Mesodermal cell (in vitro differentiated cells): ENCODE measurements around the gene TLK2.
"Not testable (repeated sequence)": the region's sequence is repeated elsewhere in the genome, so short reads cannot be mapped to it uniquely, and the experiment has no call there.

ENCODE experiments used
- H3K27ac ChIP-seq: 2 replicates; pipeline ENCODE4 v1.7.0; 2013; ENCODE audit warnings: mild to moderate bottlenecking, low read depth, low read length, moderate library complexity; ENCODE audit not compliant: severe bottlenecking
- H3K36me3 ChIP-seq: 2 replicates; pipeline ENCODE4 v1.7.1; 2013; ENCODE audit warnings: mild to moderate bottlenecking, low read length, moderate library complexity; ENCODE audit not compliant: control insufficient read depth, insufficient read depth
- H3K4me1 ChIP-seq: one replicate; pipeline ENCODE4 v1.7.1; 2013; ENCODE audit warnings: mild to moderate bottlenecking, low read length; ENCODE audit not compliant: insufficient read depth, control insufficient read depth, poor library complexity, severe bottlenecking
- H3K4me3 ChIP-seq: 2 replicates; pipeline ENCODE4 v1.7.0; 2013; ENCODE audit warnings: low read length, control low read depth, mild to moderate bottlenecking; ENCODE audit not compliant: insufficient read depth, poor library complexity, severe bottlenecking; ENCODE audit errors: extremely low read depth
- H3K9me3 ChIP-seq: 2 replicates; pipeline ENCODE4 v1.7.1; 2013; ENCODE audit warnings: mild to moderate bottlenecking, low read length, moderate library complexity; ENCODE audit not compliant: control insufficient read depth
- WGBS, 2 experiments: methylation state at CpG; one replicate each; pipeline ENCODE4 v1.1.5; 2013; ENCODE audit warnings: missing lambda C conversion rate in 2 of 2; ENCODE audit not compliant: insufficient coverage in 2 of 2; 5-methylcytosine and 5-hydroxymethylcytosine counted together

TLK2 gene

GRCh38 chr17:62560971-62561370 is 82.3 kb downstream of the TLK2 start:
- peaks cover 59% of the 10 kb centered on the region for H3K36me3 ChIP-seq

GRCh38 chr17:62562656-62563055 is 84.0 kb downstream of the TLK2 start:
- H3K27ac ChIP-seq, result no peak overlapping the region
- no peaks in the 10 kb centered on the region for H3K9me3 ChIP-seq
- no peak overlapping the region for H3K4me3 ChIP-seq
- peaks cover 70% of the 10 kb centered on the region for H3K36me3 ChIP-seq
- H3K4me1 ChIP-seq, result peaks cover 4% of the 10 kb centered on the region
- 71 to 83% methylated on average over 1 of the region's 1 CpG for WGBS, 2 experiments

More at GRCh38 chr17:62560971-62561370, 82.3 kb downstream of the TLK2 start:
- H3K4me1 ChIP-seq, H3K4me3 ChIP-seq, H3K9me3 ChIP-seq, H3K27ac ChIP-seq: not testable (repeated sequence)
- WGBS, 2 experiments, result no CpG with 5 or more reads among the region's 2 CpGs

GRCh38 chr17:62565817-62566216 is 87.2 kb downstream of the TLK2 start:
- WGBS, 2 experiments, result no CpG with 5 or more reads among the region's 1 CpG

GRCh38 chr17:62566996-62567578 is 88.5 kb downstream of the TLK2 start:
- WGBS, 2 experiments, result 100% methylated on average over 1 of the region's 4 CpGs; no CpG with 5 or more reads in 1 of the 2 experiments
- Histone ChIP-seq H3K36me3 (peaks cover 77% of the 10 kb centered on the region), H3K9me3 (no peaks in the 10 kb centered on the region), H3K4me3 (no peak overlapping the region), H3K27ac (no peak overlapping the region), H3K4me1 (peaks cover 2% of the 10 kb centered on the region)

More at GRCh38 chr17:62565817-62566216, 87.2 kb downstream of the TLK2 start:
- Histone ChIP-seq H3K4me3 (no peak overlapping the region), H3K9me3 (no peaks in the 10 kb centered on the region), H3K4me1 (peaks cover 2% of the 10 kb centered on the region), H3K36me3 (peaks cover 83% of the 10 kb centered on the region), H3K27ac (no peak overlapping the region)

GRCh38 chr17:62572488-62572887 is 93.9 kb downstream of the TLK2 start:
- H3K36me3 ChIP-seq, result peaks cover 66% of the 10 kb centered on the region
- H3K4me3 ChIP-seq, result no peak overlapping the region
- 87% methylated on average over 3 of the region's 5 CpGs; no CpG with 5 or more reads in 1 of the 2 experiments for WGBS, 2 experiments
- H3K9me3 ChIP-seq, result no peaks in the 10 kb centered on the region
- H3K27ac ChIP-seq, result peak overlapping the region; percentile 65
- no peaks in the 10 kb centered on the region for H3K4me1 ChIP-seq

GRCh38 chr17:62572888-62573401 is 94.3 kb downstream of the TLK2 start:
- H3K36me3 ChIP-seq, result peaks cover 66% of the 10 kb centered on the region
- no peaks in the 10 kb centered on the region for H3K9me3 ChIP-seq
- no peaks in the 10 kb centered on the region for H3K4me1 ChIP-seq
- H3K27ac ChIP-seq, result peak overlapping the region; percentile 65
- H3K4me3 ChIP-seq, result no peak overlapping the region
- WGBS, 2 experiments, result 92 to 98% methylated on average over 4 to 5 of the region's 7 CpGs

GRCh38 chr17:62573480-62574117 is 95.0 kb downstream of the TLK2 start:
- H3K36me3 ChIP-seq, result peaks cover 65% of the 10 kb centered on the region

GRCh38 chr17:62576382-62576781 is 97.8 kb downstream of the TLK2 start:
- H3K4me1 ChIP-seq, result no peaks in the 10 kb centered on the region
- H3K27ac ChIP-seq, result no peak overlapping the region
- no peaks in the 10 kb centered on the region for H3K9me3 ChIP-seq
- no peak overlapping the region for H3K4me3 ChIP-seq
- WGBS, 2 experiments, result no CpG with 5 or more reads among the region's 1 CpG
- peaks cover 56% of the 10 kb centered on the region for H3K36me3 ChIP-seq

More at GRCh38 chr17:62573480-62574117, 95.0 kb downstream of the TLK2 start:
- Histone ChIP-seq H3K4me3 (no peak overlapping the region), H3K27ac (peak overlapping the region; percentile 65), H3K4me1 (no peaks in the 10 kb centered on the region), H3K9me3 (no peaks in the 10 kb centered on the region)

- 90 to 100% methylated on average over 2 of the region's 2 CpGs for WGBS, 2 experiments
- Histone ChIP-seq H3K4me1 (no peaks in the 10 kb centered on the region), H3K27ac (no peak overlapping the region), H3K4me3 (no peak overlapping the region), H3K9me3 (no peaks in the 10 kb centered on the region), H3K36me3 (peaks cover 68% of the 10 kb centered on the region)
These were observed 100.3 kb downstream of the TLK2 start for GRCh38 chr17:62578757-62579487.

- H3K4me3 ChIP-seq, result no peak overlapping the region
- WGBS, 2 experiments, result 100% methylated on average over 1 of the region's 2 CpGs
These were observed 102.3 kb downstream of the TLK2 start for GRCh38 chr17:62580947-62581346.

More at GRCh38 chr17:62580947-62581346, 102.3 kb downstream of the TLK2 start:
- no peak overlapping the region for H3K27ac ChIP-seq
- peaks cover 61% of the 10 kb centered on the region for H3K36me3 ChIP-seq
- no peaks in the 10 kb centered on the region for H3K9me3 ChIP-seq
- peaks cover 5% of the 10 kb centered on the region for H3K4me1 ChIP-seq
